IMR-90 (cell line): Measurements from ENCODE around the gene CELF5. TPM values are rescaled to one million over a fixed set of nuclear protein-coding genes. Genes with fewer than 3 reads are reported as not detected.

Experiments used
- ATAC-seq: fragments of 200-7000 bp; cut with Tn5 transposase; 2 replicates; pipeline ENCODE4 v1.9.1; 2020; ENCODE audit warnings: low read depth, mild to moderate bottlenecking, moderate library complexity
- BruUV-seq: library from RNA; stranded (reverse); fragments of 400-500 nt; replicated peaks from 2 replicates; lab custom pipeline; 2021; lab: Mats Ljungman, UMichigan
- CTCF ChIA-PET: fragments of 300-600 bp; formaldehyde crosslinking; extraction: SDS; loops from one replicate; lab custom pipeline; 2021; ENCODE audit warnings: antibody characterized with exemption; lab: Yijun Ruan, JAX
- POLR2A ChIA-PET: fragments of 300-600 bp; sonication (Branson Sonifier 250); formaldehyde crosslinking; loops from one replicate; lab custom pipeline; 2022; ENCODE audit warnings: antibody characterized with exemption; ENCODE audit not compliant: unreplicated experiment; lab: Charles Lee
- DNase-seq: peaks from one replicate; pipeline ENCODE4 v3.0.0; 2013
- H2AFZ ChIP-seq: replicated peaks from 2 replicates; pipeline ENCODE3; 2013; ENCODE audit warnings: low read length, mild to moderate bottlenecking; ENCODE audit not compliant: poor library complexity
- H2AK5ac ChIP-seq: 2 replicates; pipeline ENCODE4 v1.6.1; 2013; ENCODE audit warnings: low read depth, low read length, inconsistent platforms
- H2AK9ac ChIP-seq: replicated peaks from 2 replicates; pipeline ENCODE3; 2013; ENCODE audit warnings: mild to moderate bottlenecking, low read depth, low read length, moderate library complexity; ENCODE audit not compliant: poor library complexity
- H2BK120ac ChIP-seq: 2 replicates; pipeline ENCODE4 v1.6.1; 2013; ENCODE audit warnings: low read depth, low read length, inconsistent platforms
- H2BK15ac ChIP-seq: 3 replicates; pipeline ENCODE4 v1.6.1; 2013; ENCODE audit warnings: low read depth, low read length, inconsistent platforms
- H2BK20ac ChIP-seq: 2 replicates; pipeline ENCODE4 v1.6.1; 2013; ENCODE audit warnings: low read depth, mild to moderate bottlenecking, inconsistent platforms, low read length, moderate library complexity
- H2BK5ac ChIP-seq: 2 replicates; pipeline ENCODE4 v1.6.1; 2013; ENCODE audit warnings: mild to moderate bottlenecking, low read depth, low read length, inconsistent platforms; ENCODE audit not compliant: poor library complexity, severe bottlenecking
- H3K14ac ChIP-seq: replicated peaks from 2 replicates; pipeline ENCODE4 v1.6.1; 2013; ENCODE audit warnings: low read depth, low read length, inconsistent platforms
- H3K18ac ChIP-seq: 2 replicates; pipeline ENCODE4 v1.6.1; 2013; ENCODE audit warnings: low read depth, low read length, control low read depth
- H3K23ac ChIP-seq: 2 replicates; pipeline ENCODE4 v1.6.1; 2013; ENCODE audit warnings: low read depth, low read length, inconsistent platforms
- H3K27ac ChIP-seq: 2 replicates; pipeline ENCODE4 v1.5.1; 2013; ENCODE audit warnings: mild to moderate bottlenecking, control low read depth, low read length; ENCODE audit not compliant: insufficient read depth
- H3K27me3 ChIP-seq: 2 replicates; pipeline ENCODE4 v1.6.1; 2013; ENCODE audit warnings: low read length; ENCODE audit not compliant: control insufficient read depth, insufficient read depth
- H3K36me3 ChIP-seq: 2 replicates; pipeline ENCODE4 v1.6.1; 2013; ENCODE audit warnings: low read length, mixed read lengths; ENCODE audit not compliant: control insufficient read depth, insufficient read depth
- H3K4ac ChIP-seq: 2 replicates; pipeline ENCODE4 v1.6.1; 2013; ENCODE audit warnings: low read depth, low read length, inconsistent platforms
- H3K4me1 ChIP-seq: 2 replicates; pipeline ENCODE4 v1.6.1; 2013; ENCODE audit warnings: low read length, mixed read lengths; ENCODE audit not compliant: control insufficient read depth, insufficient read depth
- H3K4me2 ChIP-seq: 2 replicates; pipeline ENCODE4 v1.6.1; 2013; ENCODE audit warnings: low read depth, mild to moderate bottlenecking, control low read depth, low read length, moderate library complexity
- H3K4me3 ChIP-seq: 2 replicates; pipeline ENCODE4 v1.5.1; 2013; ENCODE audit warnings: low read depth, mild to moderate bottlenecking, control low read depth, low read length, moderate library complexity; ENCODE audit not compliant: insufficient read depth
- H3K56ac ChIP-seq: 2 replicates; pipeline ENCODE4 v1.6.1; 2013; ENCODE audit warnings: low read length, inconsistent platforms; ENCODE audit not compliant: insufficient read depth; ENCODE audit errors: extremely low read depth
- H3K79me1 ChIP-seq, 2 experiments: 2 replicates each; pipeline ENCODE4 v1.6.1; 2013; ENCODE audit warnings: low read length in 2 of 2, inconsistent platforms in 1 of 2, low read depth in 1 of 2
- H3K9ac ChIP-seq: 2 replicates; pipeline ENCODE4 v1.6.1; 2013; ENCODE audit warnings: low read depth, low read length, control low read depth
- H3K9me1 ChIP-seq: 2 replicates; pipeline ENCODE4 v1.6.1; 2013; ENCODE audit warnings: low read length, inconsistent platforms; ENCODE audit not compliant: insufficient read depth
- H3K9me3 ChIP-seq: 2 replicates; pipeline ENCODE4 v1.6.1; 2013; ENCODE audit warnings: low read length; ENCODE audit not compliant: control insufficient read depth, insufficient read depth
- H4K20me1 ChIP-seq: 2 replicates; pipeline ENCODE4 v1.6.1; 2013; ENCODE audit warnings: low read length, inconsistent platforms; ENCODE audit not compliant: insufficient read depth
- H4K5ac ChIP-seq: 2 replicates; pipeline ENCODE4 v1.6.1; 2013; ENCODE audit warnings: mild to moderate bottlenecking, low read depth, low read length, control low read depth
- H4K8ac ChIP-seq, 2 experiments: 2 replicates each; pipeline ENCODE4 v1.6.1; 2013; ENCODE audit warnings: low read depth in 2 of 2, low read length in 2 of 2, control low read depth in 1 of 2, inconsistent platforms in 1 of 2
- H4K91ac ChIP-seq: 2 replicates; pipeline ENCODE4 v1.6.1; 2013; ENCODE audit warnings: low read depth, low read length, inconsistent platforms; ENCODE audit not compliant: insufficient read depth
- MAFK ChIP-seq: IDR thresholded peaks from 2 replicates; pipeline ENCODE4 v1.6.1; 2012; ENCODE audit warnings: low read depth, low read length, improper control_type of control experiment
- RAD21 ChIP-seq: IDR thresholded peaks from 2 replicates; pipeline ENCODE4 v1.6.1; 2012; ENCODE audit warnings: low read length, improper control_type of control experiment
- RFX5 ChIP-seq: IDR thresholded peaks from 2 replicates; pipeline ENCODE4 v1.8.0; 2012; ENCODE audit warnings: low read depth, mild to moderate bottlenecking, low read length, moderate library complexity
- WGBS, 2 experiments: methylation state at CpG; one replicate each; pipeline versions ENCODE4 v1.1.5 to v1.1.7; 2013; ENCODE audit warnings: missing lambda C conversion rate in 2 of 2; ENCODE audit not compliant: insufficient read length in 1 of 2; ENCODE audit errors: extremely low coverage in 2 of 2; 5-methylcytosine and 5-hydroxymethylcytosine counted together
- dilution Hi-C: fragments of 300-500 bp; cut with HindIII; formaldehyde crosslinking; loops from one replicate; pipeline ENCODE4 v1.14.3; 2018; ENCODE audit warnings: low sequenced_read_pairs; ENCODE audit not compliant: unreplicated experiment
- in situ Hi-C: fragments of 300-500 bp; cut with MboI; formaldehyde crosslinking; loops from 3 replicates; pipeline ENCODE4 v1.14.3; 2019; ENCODE audit warnings: low sequenced_read_pairs, inconsistent platforms, mixed read lengths
- intact Hi-C: fragments of 100-400 bp; cut with micrococcal nuclease; formaldehyde crosslinking; loops from 2 replicates; pipeline ENCODE4 v1.10.0; 2022
- polyA plus RNA-seq, 3 experiments: library from polyadenylated mRNA; depleted of rRNA; stranded (reverse); fragments of >200 nt; gene quantifications; 2 replicates each; pipeline ENCODE4 v1.2.3, GENCODE V29; 2012; ENCODE audit warnings: low replicate concordance in 1 of 3
- total RNA-seq: library from RNA; depleted of rRNA; stranded (reverse); fragments of >200 nt; gene quantifications from 2 replicates; pipeline ENCODE4 v1.2.3, GENCODE V29; 2012

The CELF5 gene
- total and polyA plus RNA-seq, 2 of the 4 experiments (the other 2 are of a cell fraction), result 0.02 TPM; not detected in 1

GRCh38 chr19:3266092-3266693, 41.7 kb downstream of the CELF5 start:
- H4K5ac ChIP-seq, result no peak overlapping the region
- TF ChIP-seq RAD21 (no peak), MAFK (no peak), RFX5 (no peak)
- no peaks in the 10 kb centered on the region for H3K9me3 ChIP-seq
- ATAC-seq (no peak), DNase-seq (no peak)
- H2BK15ac ChIP-seq, result no peak overlapping the region
- no peak overlapping the region for H2AFZ ChIP-seq
- no peak overlapping the region for H3K14ac ChIP-seq
- no peak overlapping the region for H3K56ac ChIP-seq
- no peak overlapping the region for H2BK20ac ChIP-seq
- CTCF ChIA-PET, result no interaction called here
- H2BK5ac ChIP-seq, result no peak overlapping the region
- WGBS, 2 experiments, result no CpG with 5 or more reads among the region's 19 CpGs
- H3K9me1 ChIP-seq, result no peaks in the 10 kb centered on the region
- intact Hi-C loops, result no loop called here
- no peaks in the 10 kb centered on the region for H3K79me1 ChIP-seq
- no peak overlapping the region for H2AK9ac ChIP-seq
- POLR2A ChIA-PET, result no interaction called here
- BruUV-seq, result no TSS peak
- dilution Hi-C loops, result no loop called here
- H3K27ac ChIP-seq, result no peak overlapping the region
- peaks cover 43% of the 10 kb centered on the region for H3K27me3 ChIP-seq
- H4K20me1 ChIP-seq, result no peaks in the 10 kb centered on the region
- no peak overlapping the region for H3K18ac ChIP-seq
- H2AK5ac ChIP-seq, result no peak overlapping the region
- no peak overlapping the region for H4K8ac ChIP-seq
- H2BK120ac ChIP-seq, result no peak overlapping the region
- H3K23ac ChIP-seq, result no peak overlapping the region
- no peak overlapping the region for H3K4me2 ChIP-seq
- no peak overlapping the region for H3K4me3 ChIP-seq
- in situ Hi-C loops, result no loop called here
- no peak overlapping the region for H3K4ac ChIP-seq
- H4K91ac ChIP-seq, result no peak overlapping the region
- no peaks in the 10 kb centered on the region for H3K4me1 ChIP-seq
- no peak overlapping the region for H3K9ac ChIP-seq
- no peaks in the 10 kb centered on the region for H3K36me3 ChIP-seq
